K562 (cell line): ENCODE measurements around the gene SYNRG. TPM values are rescaled to one million over a fixed set of nuclear protein-coding genes. Genes with fewer than 3 reads are reported as not detected.

ENCODE experiments used
- ATAC-seq: fragments of 200-7000 bp; cut with Tn5 transposase; 3 replicates; pipeline ENCODE4 v1.9.1; 2020; ENCODE audit warnings: moderate library complexity
- BruUV-seq: library from RNA; stranded (reverse); fragments of 400-500 nt; replicated peaks from 2 replicates; lab custom pipeline; 2021; lab: Mats Ljungman, UMichigan
- CTCF ChIA-PET: fragments of 300-600 bp; formaldehyde crosslinking; extraction: SDS; loops from one replicate; lab custom pipeline; 2021; ENCODE audit warnings: low intra/inter-chr PET ratio; lab: Yijun Ruan, JAX
- POLR2A ChIA-PET: fragments of 300-600, 350-650 bp; sonication (Branson Sonifier 250); formaldehyde crosslinking; extraction: SDS; loops from one replicate; lab custom pipeline; 2021; ENCODE audit warnings: antibody characterized with exemption, inconsistent platforms; lab: Yijun Ruan, JAX
- DNase-seq, 4 experiments: peaks; one replicate each; pipeline versions ENCODE4 v3.0.0 to v3.0.0-alpha.2; 2011 to 2018; ENCODE audit warnings: low spot score in 3 of 4, mixed read lengths in 3 of 4; ENCODE audit errors: extremely low read depth in 1 of 4
- FAIRE-seq: peaks from 2 replicates; lab custom pipeline; 2011; peaks lifted over from hg19 to GRCh38; lab: Jason Lieb, UNC
- H2AFZ ChIP-seq: 2 replicates; pipeline ENCODE4 v1.6.0; 2011; ENCODE audit warnings: low read depth, low read length, control low read depth, inconsistent platforms
- H3K27ac ChIP-seq: fragments of 200-600 bp; 3 replicates; pipeline ENCODE4 v1.8.0; 2011; ENCODE audit warnings: low read depth, mild to moderate bottlenecking, control low read depth, inconsistent platforms, low read length, moderate library complexity, mixed read lengths; ENCODE audit errors: extremely low read depth
- H3K27me3 ChIP-seq, 2 experiments: fragments of 300-600 bp in 1 of 2; 2 replicates in 1 of 2; 3 replicates in 1 of 2; pipeline versions ENCODE4 v1.6.0 to v1.8.0; 2011; ENCODE audit warnings: inconsistent platforms in 2 of 2, low read length in 2 of 2, mild to moderate bottlenecking in 1 of 2, mixed read lengths in 1 of 2, moderate library complexity in 1 of 2; ENCODE audit not compliant: control insufficient read depth in 2 of 2, insufficient read depth in 2 of 2
- H3K36me3 ChIP-seq: fragments of 300-600 bp; 3 replicates; pipeline ENCODE4 v1.8.0; 2011; ENCODE audit warnings: mild to moderate bottlenecking, low read length, inconsistent platforms; ENCODE audit not compliant: control insufficient read depth, insufficient read depth
- H3K4me1 ChIP-seq, 2 experiments: fragments of 200-600 bp in 1 of 2; replicated peaks in 1 of 2; 2 replicates in 1 of 2; 3 replicates in 1 of 2; pipeline versions ENCODE4 v1.5.1 to v1.8.0; 2011; ENCODE audit warnings: inconsistent platforms in 2 of 2, low read length in 2 of 2, mild to moderate bottlenecking in 1 of 2, mixed read lengths in 1 of 2, moderate library complexity in 1 of 2; ENCODE audit not compliant: control insufficient read depth in 2 of 2, insufficient read depth in 2 of 2
- H3K4me2 ChIP-seq: 2 replicates; pipeline ENCODE4 v1.6.1; 2011; ENCODE audit warnings: low read length, control low read depth, inconsistent platforms, mixed read lengths; ENCODE audit not compliant: insufficient read depth
- H3K4me3 ChIP-seq: fragments of 200-600 bp; sonication (generic), shearing (Covaris generic); 2 replicates; pipeline ENCODE4 v1.5.1; 2016; ENCODE audit warnings: control low read depth, inconsistent platforms
- H3K79me2 ChIP-seq: fragments of 200-600 bp; 3 replicates; pipeline ENCODE4 v1.8.0; 2011; ENCODE audit warnings: low read length, inconsistent platforms; ENCODE audit not compliant: control insufficient read depth, insufficient read depth
- H3K9ac ChIP-seq, 2 experiments: 2 replicates each; pipeline versions ENCODE4 v1.6.0 to v1.6.1; 2011; ENCODE audit warnings: low read depth in 2 of 2, low read length in 2 of 2, control low read depth in 1 of 2, inconsistent platforms in 1 of 2, mild to moderate bottlenecking in 1 of 2, mixed read lengths in 1 of 2; ENCODE audit not compliant: insufficient read depth in 1 of 2
- H3K9me1 ChIP-seq: one replicate; pipeline ENCODE4 v1.6.0; 2011; ENCODE audit warnings: inconsistent platforms, mild to moderate bottlenecking, low read length, moderate library complexity; ENCODE audit not compliant: control insufficient read depth, insufficient read depth
- H3K9me3 ChIP-seq: replicated peaks from 2 replicates; pipeline ENCODE4 v1.5.1; 2011; ENCODE audit warnings: low read depth, low read length, inconsistent platforms; ENCODE audit not compliant: control insufficient read depth, insufficient read depth
- H4K20me1 ChIP-seq: replicated peaks from 2 replicates; pipeline ENCODE4 v1.6.1; 2011; ENCODE audit warnings: low read length, inconsistent platforms, mixed read lengths; ENCODE audit not compliant: control insufficient read depth, insufficient read depth
- BRD4 ChIP-seq: fragments of 200-600 bp; sonication (generic); IDR thresholded peaks from 2 replicates; pipeline ENCODE4 v1.6.1; 2017; ENCODE audit warnings: inconsistent platforms
- C11orf30 ChIP-seq: fragments of 450-650 bp; IDR thresholded peaks from 2 replicates; pipeline ENCODE4 v1.6.1; 2016; ENCODE audit warnings: low read depth, mild to moderate bottlenecking
- MAFF ChIP-seq: IDR thresholded peaks from 2 replicates; pipeline ENCODE4 v1.6.1; 2012; ENCODE audit warnings: low read length, improper control_type of control experiment
- MAFG ChIP-seq: fragments of 450-650 bp; conservative IDR thresholded peaks from 2 replicates; pipeline ENCODE4 v1.6.1; 2016; ENCODE audit warnings: missing genetic modification characterization, missing compliant biosample characterization
- MAFK ChIP-seq: IDR thresholded peaks from 2 replicates; pipeline ENCODE4 v1.6.1; 2011; ENCODE audit warnings: low read length, improper control_type of control experiment
- SIN3A ChIP-seq, 2 experiments: fragments of 150-350 bp in 1 of 2; IDR thresholded peaks; 2 replicates each; pipeline ENCODE4 v1.6.1; 2011 to 2016; ENCODE audit warnings: borderline replicate concordance in 2 of 2, low read depth in 2 of 2, low read length in 2 of 2, mild to moderate bottlenecking in 2 of 2, moderate library complexity in 2 of 2; ENCODE audit not compliant: control insufficient read depth in 1 of 2
- ZNF316 ChIP-seq: fragments of 450-650 bp; IDR thresholded peaks from 2 replicates; pipeline ENCODE4 v1.6.1; 2016
- WGBS: fragments of 100-300 bp; shearing (Covaris generic); methylation state at CpG from one replicate; pipeline ENCODE4 v1.1.6; 2016; ENCODE audit warnings: low coverage, mixed read lengths; ENCODE audit not compliant: insufficient coverage; ENCODE audit errors: missing lambda C conversion rate; 5-methylcytosine and 5-hydroxymethylcytosine counted together
- in situ Hi-C: fragments of 300-500 bp; cut with MboI; formaldehyde crosslinking; loops from 4 replicates; pipeline ENCODE4 v1.15.0; 2018; ENCODE audit warnings: inconsistent platforms, mixed read lengths
- intact Hi-C: fragments of 100-400 bp; cut with micrococcal nuclease; formaldehyde crosslinking; loops from 2 replicates; pipeline ENCODE4 v1.14.2; 2022
- polyA plus RNA-seq, 8 experiments: library from polyadenylated mRNA; depleted of rRNA in 4 of 8; stranded (reverse) in 5 of 8; unstranded in 3 of 8; fragments of >200 nt; fragmentation: Nextera tagmentation in 2 of 8; fragmentation: Illumina TruSeq in 1 of 8; extraction: Ambion mirVana in 2 of 8; extraction: Trizol in 1 of 8; gene quantifications; 2 replicates each; pipeline versions ENCODE4 v1.2.1 to v1.2.3, GENCODE V29; 2011 to 2014; ENCODE audit warnings: inconsistent platforms in 1 of 8, missing spikeins in 1 of 8
- total RNA-seq, 7 experiments: library from RNA; depleted of rRNA in 6 of 7; stranded (reverse); fragments of >200 nt in 6 of 7; fragmentation: Illumina TruSeq in 2 of 7; extraction: Trizol in 2 of 7; gene quantifications; 2 replicates each; pipeline versions ENCODE4 v1.2.1 to v1.2.3, GENCODE V29; 2011 to 2021; ENCODE audit warnings: low replicate concordance in 1 of 7
- TF ChIP-seq, protein P1 (sequence below), 2 experiments: fragments of 450-650 bp in 1 of 2; sonication (generic) in 1 of 2; formaldehyde crosslinking in 1 of 2; IDR thresholded peaks in 1 of 2; conservative IDR thresholded peaks in 1 of 2; 2 replicates each; pipeline versions ENCODE4 v1.6.1 to v1.8.1; 2016 to 2023; ENCODE audit warnings: mild to moderate bottlenecking in 2 of 2, moderate library complexity in 2 of 2, inconsistent platforms in 1 of 2, missing genetic modification reagents in 1 of 2

SYNRG gene
- total and polyA plus RNA-seq, 9 of the 15 experiments (the other 6 are each of a cell fraction or from before 2014, with no cell fraction given), result 2.9 to 28.2 (median 15.1) TPM

- Histone ChIP-seq H3K4me2 (no peak overlapping the region), H3K9ac (no peak overlapping the region), H3K4me1 (no peaks in the 10 kb centered on the region), H3K27me3 (no peaks in the 10 kb centered on the region), H3K4me3 (no peak overlapping the region), H3K36me3 (peaks cover 50% of the 10 kb centered on the region; the same call in 2 of the 3 replicates), H3K79me2 (no peaks in the 10 kb centered on the region), H4K20me1 (no peaks in the 10 kb centered on the region), H3K27ac (no peak overlapping the region), H3K9me3 (no peaks in the 10 kb centered on the region), H3K9me1 (no peaks in the 10 kb centered on the region), H2AFZ (no peak overlapping the region)
- ChIA-PET POLR2A (no interaction called here), CTCF (no interaction called here)
- intact Hi-C loops (no loop called here), in situ Hi-C loops (no loop called here)
- peak; percentile 79 for TF ChIP-seq MAFK
- peak; percentile 79 for TF ChIP-seq MAFF
- TF ChIP-seq C11orf30, result peak; percentile 72
- peak; percentile 53; the same call in 1 of the 2 replicates for TF ChIP-seq MAFG (tag)
- peak; percentile 75 for TF ChIP-seq ZNF316
- no peak for TF ChIP-seq BRD4
- FAIRE-seq, result no peak
- no TSS peak for BruUV-seq
- WGBS, result 85% methylated on average over 4 of the region's 4 CpGs
- ATAC-seq, result no peak
- DNase-seq, result no peak
These were observed 41.7 kb downstream of the SYNRG start for GRCh38 chr17:37567538-37567937.

GRCh38 chr17:37567137-37567536 is 42.1 kb downstream of the SYNRG start:
- in situ Hi-C loops (no loop called here), intact Hi-C loops (no loop called here)
- Histone ChIP-seq H3K4me2 (no peak overlapping the region), H3K79me2 (no peaks in the 10 kb centered on the region), H2AFZ (no peak overlapping the region), H3K9me3 (no peaks in the 10 kb centered on the region), H3K27me3 (no peaks in the 10 kb centered on the region), H4K20me1 (no peaks in the 10 kb centered on the region), H3K9me1 (no peaks in the 10 kb centered on the region), H3K27ac (no peak overlapping the region), H3K4me3 (no peak overlapping the region), H3K4me1 (no peaks in the 10 kb centered on the region), H3K36me3 (peaks cover 50% of the 10 kb centered on the region; the same call in 2 of the 3 replicates), H3K9ac (no peak overlapping the region)
- no peak for TF ChIP-seq SIN3A (IDR thresholded peaks at IDR 0.05; ENCODE audit: borderline replicate concordance in 2 of 2, control insufficient read depth in 1 of 2, low read depth in 2 of 2, low read length in 2 of 2)
- TF ChIP-seq, protein P1, sequence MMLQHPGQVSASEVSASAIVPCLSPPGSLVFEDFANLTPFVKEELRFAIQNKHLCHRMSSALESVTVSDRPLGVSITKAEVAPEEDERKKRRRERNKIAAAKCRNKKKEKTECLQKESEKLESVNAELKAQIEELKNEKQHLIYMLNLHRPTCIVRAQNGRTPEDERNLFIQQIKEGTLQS (IDR thresholded peaks at IDR 0.05), result peak; percentile 18; the same call in 1 of the 2 replicates
- TF ChIP-seq, protein P1 (CRISPR knock-in tag; conservative IDR thresholded peaks at IDR 0.05), result no peak
- BruUV-seq, result no TSS peak
- POLR2A ChIA-PET, result interaction anchor here (0.6 kb wide), 1 partner anchor 21 kb away, joined by 3 read pairs; no protein-coding TSS in a partner anchor
- DNase-seq, result no peak
- FAIRE-seq, result no peak
- WGBS, result 86% methylated on average over 2 of the region's 2 CpGs
- no peak for ATAC-seq
- CTCF ChIA-PET, result no interaction called here
